K562 (cell line): Measurements from ENCODE around the gene DVL2. TPM values are rescaled to one million over a fixed set of nuclear protein-coding genes. Genes with fewer than 3 reads are reported as not detected.

Experiments
- GTF2F1 ChIP-seq: IDR thresholded peaks from 2 replicates; pipeline ENCODE4 v1.6.1; 2011; ENCODE audit warnings: low read depth, low read length, improper control_type of control experiment
- IRF1 ChIP-seq: sonication (generic); formaldehyde crosslinking; IDR thresholded peaks from 2 replicates; pipeline ENCODE4 v1.8.0; 2022; ENCODE audit warnings: missing genetic modification reagents, mild to moderate bottlenecking, borderline replicate concordance
- ZBTB40 ChIP-seq, 2 experiments: fragments of 450-650 bp in 1 of 2; sonication (generic) in 1 of 2; formaldehyde crosslinking in 1 of 2; IDR thresholded peaks; 2 replicates each; pipeline versions ENCODE4 v1.7.1 to v1.9.0; 2016 to 2022; ENCODE audit warnings: inconsistent platforms in 1 of 2, mild to moderate bottlenecking in 1 of 2, missing genetic modification reagents in 1 of 2
- polyA plus RNA-seq, 8 experiments: library from polyadenylated mRNA; depleted of rRNA in 4 of 8; stranded (reverse) in 5 of 8; unstranded in 3 of 8; fragments of >200 nt; fragmentation: Nextera tagmentation in 2 of 8; fragmentation: Illumina TruSeq in 1 of 8; extraction: Ambion mirVana in 2 of 8; extraction: Trizol in 1 of 8; gene quantifications; 2 replicates each; pipeline versions ENCODE4 v1.2.1 to v1.2.3, GENCODE V29; 2011 to 2014; ENCODE audit warnings: inconsistent platforms in 1 of 8, missing spikeins in 1 of 8
- total RNA-seq, 7 experiments: library from RNA; depleted of rRNA in 6 of 7; stranded (reverse); fragments of >200 nt in 6 of 7; fragmentation: Illumina TruSeq in 2 of 7; extraction: Trizol in 2 of 7; gene quantifications; 2 replicates each; pipeline versions ENCODE4 v1.2.1 to v1.2.3, GENCODE V29; 2011 to 2021; ENCODE audit warnings: low replicate concordance in 1 of 7

DVL2 gene
- total and polyA plus RNA-seq, 9 of the 15 experiments (the other 6 are each of a cell fraction or from before 2014, with no cell fraction given): 1.3 to 49.5 (median 24.3) TPM

GRCh38 chr17:7251661-7252175, 17.4 kb upstream of the DVL2 start, which contains the start of gene CTDNEP1 (continued):
- TF ChIP-seq IRF1 (no peak), ZBTB40 (IDR thresholded peaks at IDR 0.05) (peak; percentile 94), ZBTB40 (CRISPR knock-in tag; IDR thresholded peaks at IDR 0.05) (no peak), GTF2F1 (no peak)
